ENCODE data around the gene SCN5A.

DNA sequence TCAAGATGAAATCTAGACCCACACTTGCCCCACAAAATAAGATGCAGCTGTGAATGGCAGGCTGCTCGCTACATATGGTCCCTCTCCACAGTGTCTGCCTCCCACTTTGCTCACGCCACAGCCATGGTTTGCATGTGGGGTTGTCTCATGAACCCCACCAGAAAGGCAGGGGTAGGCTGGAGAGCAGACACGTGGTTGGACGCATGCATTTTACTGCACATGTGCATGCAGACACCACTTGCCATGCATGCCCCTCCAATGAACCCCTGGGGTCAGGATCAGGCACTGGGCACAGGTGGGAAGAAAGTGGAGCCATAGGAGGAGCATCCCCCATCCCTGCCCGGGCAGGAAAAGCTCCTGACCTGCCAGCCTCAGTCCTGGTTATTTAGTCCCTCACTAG, 20.7 kb downstream of the SCN5A start:
- TF ChIP-seq CTCF (IDR thresholded peaks at IDR 0.05 in 8 of 11, conservative IDR thresholded peaks at IDR 0.05 in 3 of 11) (no peak), POLR2A (IDR thresholded peaks at IDR 0.05) (no peak)
